NT2/D1 (cell line): ENCODE data around the gene CYP1A1.

ENCODE experiments used
- SUZ12 ChIP-seq: IDR thresholded peaks from 2 replicates; pipeline ENCODE4 v1.6.1; 2011; ENCODE audit not compliant: insufficient read length, insufficient read depth; ENCODE audit errors: extremely low read depth
- YY1 ChIP-seq: IDR thresholded peaks from 2 replicates; pipeline ENCODE4 v1.6.1; 2011; ENCODE audit not compliant: insufficient read length, insufficient read depth

DNA sequence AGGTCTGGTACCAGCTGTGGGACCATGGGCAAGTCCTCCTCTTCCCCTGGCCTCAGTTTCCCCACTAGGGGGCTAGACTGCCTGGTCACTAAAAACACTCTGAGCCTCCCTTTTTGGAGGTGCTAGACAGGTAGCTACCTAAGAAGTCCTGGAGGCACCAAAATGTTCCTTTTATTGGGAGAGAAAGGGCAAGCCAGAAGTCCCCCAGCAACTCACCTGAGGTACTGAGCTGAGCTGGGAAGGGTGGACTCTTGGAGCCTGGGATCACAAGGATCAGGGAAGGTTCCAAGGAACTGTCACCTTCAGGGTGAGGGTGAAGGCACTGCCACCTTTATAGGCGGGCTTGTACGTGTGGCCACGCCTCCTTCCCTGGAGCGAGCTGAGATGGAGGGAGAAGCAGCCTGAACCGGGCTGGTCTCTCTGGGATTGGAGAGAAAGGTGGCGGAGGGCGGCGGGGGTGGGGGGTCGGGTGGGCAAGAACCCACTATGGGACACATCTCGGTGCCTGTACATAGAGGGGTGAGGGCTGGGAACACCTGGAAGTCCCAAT, at the start of gene CYP1A1:
- no peak for TF ChIP-seq YY1
- TF ChIP-seq SUZ12: no peak
